ENCODE measurements around the gene ICA1L. TPM values are rescaled to one million over a fixed set of nuclear protein-coding genes. Genes with fewer than 3 reads are reported as not detected.

The ICA1L gene
- total RNA-seq, 1 donor from 2014 or later, result 12.0 TPM

- no peaks in the 10 kb centered on the region for H3K36me3 Mint-ChIP-seq (ENCODE audit: unreplicated experiment)
- no peak overlapping the region for H3K4me3 Mint-ChIP-seq (ENCODE audit: unreplicated experiment)
- H3K4me1 Mint-ChIP-seq (ENCODE audit: low read depth, unreplicated experiment), result no peaks in the 10 kb centered on the region
- DNase-seq, result no peak
- H3K27ac Mint-ChIP-seq (ENCODE audit: unreplicated experiment), result no peak overlapping the region
- no peak for TF ChIP-seq CTCF (IDR thresholded peaks at IDR 0.05; ENCODE audit: partially characterized antibody, unreplicated experiment)
- H3K9me3 Mint-ChIP-seq (ENCODE audit: unreplicated experiment), result no peaks in the 10 kb centered on the region
- no peaks in the 10 kb centered on the region for H3K27me3 Mint-ChIP-seq (ENCODE audit: unreplicated experiment)
Measured at GRCh38 chr2:202769201-202769600, 102.4 kb downstream of the ICA1L start.

- DNase-seq, result no peak
- Mint-ChIP-seq H3K27ac (ENCODE audit: unreplicated experiment) (no peak overlapping the region), H3K4me3 (ENCODE audit: unreplicated experiment) (no peak overlapping the region), H3K27me3 (ENCODE audit: unreplicated experiment) (peaks cover 2% of the 10 kb centered on the region), H3K4me1 (ENCODE audit: low read depth, unreplicated experiment) (no peaks in the 10 kb centered on the region), H3K36me3 (ENCODE audit: unreplicated experiment) (peaks cover 7% of the 10 kb centered on the region), H3K9me3 (ENCODE audit: unreplicated experiment) (no peaks in the 10 kb centered on the region)
- TF ChIP-seq CTCF (IDR thresholded peaks at IDR 0.05; ENCODE audit: partially characterized antibody, unreplicated experiment), result no peak
Measured at GRCh38 chr2:202768273-202768672, 103.3 kb downstream of the ICA1L start.

GRCh38 chr2:202765436-202765835, 106.1 kb downstream of the ICA1L start:
- no peak for TF ChIP-seq CTCF (IDR thresholded peaks at IDR 0.05; ENCODE audit: partially characterized antibody, unreplicated experiment)
- H3K4me1 Mint-ChIP-seq (ENCODE audit: low read depth, unreplicated experiment), result no peaks in the 10 kb centered on the region
- no peak overlapping the region for H3K27ac Mint-ChIP-seq (ENCODE audit: unreplicated experiment)
- peaks cover 2% of the 10 kb centered on the region for H3K9me3 Mint-ChIP-seq (ENCODE audit: unreplicated experiment)
- H3K36me3 Mint-ChIP-seq (ENCODE audit: unreplicated experiment), result peaks cover 11% of the 10 kb centered on the region
- peaks cover 2% of the 10 kb centered on the region for H3K27me3 Mint-ChIP-seq (ENCODE audit: unreplicated experiment)
- DNase-seq, result no peak
- H3K4me3 Mint-ChIP-seq (ENCODE audit: unreplicated experiment), result no peak overlapping the region

- Mint-ChIP-seq H3K27me3 (ENCODE audit: unreplicated experiment) (peaks cover 2% of the 10 kb centered on the region), H3K27ac (ENCODE audit: unreplicated experiment) (no peak overlapping the region), H3K9me3 (ENCODE audit: unreplicated experiment) (peaks cover 2% of the 10 kb centered on the region), H3K4me3 (ENCODE audit: unreplicated experiment) (no peak overlapping the region), H3K36me3 (ENCODE audit: unreplicated experiment) (peaks cover 11% of the 10 kb centered on the region), H3K4me1 (ENCODE audit: low read depth, unreplicated experiment) (no peaks in the 10 kb centered on the region)
- no peak for TF ChIP-seq CTCF (IDR thresholded peaks at IDR 0.05; ENCODE audit: partially characterized antibody, unreplicated experiment)
- DNase-seq, result no peak
Measured at GRCh38 chr2:202764991-202765390, 106.6 kb downstream of the ICA1L start.

GRCh38 chr2:202763916-202764315, 107.7 kb downstream of the ICA1L start:
- no peak for TF ChIP-seq CTCF (IDR thresholded peaks at IDR 0.05; ENCODE audit: partially characterized antibody, unreplicated experiment)
- H3K36me3 Mint-ChIP-seq (ENCODE audit: unreplicated experiment), result peaks cover 11% of the 10 kb centered on the region
- H3K4me3 Mint-ChIP-seq (ENCODE audit: unreplicated experiment), result no peak overlapping the region

More at GRCh38 chr2:202763916-202764315, 107.7 kb downstream of the ICA1L start:
- Mint-ChIP-seq H3K9me3 (ENCODE audit: unreplicated experiment) (peaks cover 2% of the 10 kb centered on the region), H3K27me3 (ENCODE audit: unreplicated experiment) (peaks cover 2% of the 10 kb centered on the region), H3K4me1 (ENCODE audit: low read depth, unreplicated experiment) (no peaks in the 10 kb centered on the region), H3K27ac (ENCODE audit: unreplicated experiment) (no peak overlapping the region)
- DNase-seq, result no peak
